ENCODE measurements around the gene METTL13.

METTL13 gene

DNA sequence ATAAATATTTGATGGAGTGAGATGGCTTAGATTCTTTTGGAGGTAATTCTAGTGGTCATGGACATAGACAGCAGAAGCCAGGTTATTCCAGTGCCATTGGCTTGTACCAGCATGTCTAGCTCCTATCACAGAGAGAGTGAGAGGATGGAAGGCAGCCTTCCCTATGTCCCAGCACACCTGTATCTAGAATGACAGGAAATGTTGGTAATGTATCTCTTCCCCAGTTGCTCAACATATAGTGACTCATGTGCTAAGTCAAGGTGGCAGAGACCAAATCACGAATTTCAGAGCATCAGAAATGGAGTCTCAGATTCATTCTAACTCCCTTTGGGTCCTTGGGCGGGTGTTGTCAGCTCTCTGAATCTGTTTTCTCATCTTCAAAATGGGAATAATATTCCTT is 28.4 kb downstream of the METTL13 start:
- Histone ChIP-seq H3K79me2 (ENCODE audit: low read length) (no peaks in the 10 kb centered on the region), H4K20me1 (ENCODE audit: insufficient read depth, low read length) (no peaks in the 10 kb centered on the region), H3K4me3 (ENCODE audit: low read length) (no peak overlapping the region), H3K9me2 (replicated peaks; ENCODE audit: insufficient read depth, low read length) (no peaks in the 10 kb centered on the region), H3K36me3 (replicated peaks; ENCODE audit: insufficient read depth, low read length) (no peaks in the 10 kb centered on the region), H3K9ac (ENCODE audit: low read length) (no peak overlapping the region), H3K27ac (ENCODE audit: low read length) (no peak overlapping the region), H3K4me2 (ENCODE audit: low read depth, low read length) (no peak overlapping the region), H3K27me3 (replicated peaks; ENCODE audit: insufficient read depth, low read length) (no peaks in the 10 kb centered on the region), H3K4me1 (ENCODE audit: low read length) (peaks cover 7% of the 10 kb centered on the region), H3K9me3 (replicated peaks; ENCODE audit: insufficient read depth, low read length) (no peaks in the 10 kb centered on the region), H3F3A (ENCODE audit: insufficient read depth, low read length) (no peaks in the 10 kb centered on the region), H2AFZ (ENCODE audit: low read length) (no peak overlapping the region)
- no peak for DNase-seq
- TF ChIP-seq EZH2 (optimal IDR thresholded peaks at IDR 0.05; ENCODE audit: low read depth, low read length) (no peak), EZH2phosphoT487 (IDR thresholded peaks at IDR 0.05; ENCODE audit: low read length) (no peak)
- TF ChIP-seq, protein P1, sequence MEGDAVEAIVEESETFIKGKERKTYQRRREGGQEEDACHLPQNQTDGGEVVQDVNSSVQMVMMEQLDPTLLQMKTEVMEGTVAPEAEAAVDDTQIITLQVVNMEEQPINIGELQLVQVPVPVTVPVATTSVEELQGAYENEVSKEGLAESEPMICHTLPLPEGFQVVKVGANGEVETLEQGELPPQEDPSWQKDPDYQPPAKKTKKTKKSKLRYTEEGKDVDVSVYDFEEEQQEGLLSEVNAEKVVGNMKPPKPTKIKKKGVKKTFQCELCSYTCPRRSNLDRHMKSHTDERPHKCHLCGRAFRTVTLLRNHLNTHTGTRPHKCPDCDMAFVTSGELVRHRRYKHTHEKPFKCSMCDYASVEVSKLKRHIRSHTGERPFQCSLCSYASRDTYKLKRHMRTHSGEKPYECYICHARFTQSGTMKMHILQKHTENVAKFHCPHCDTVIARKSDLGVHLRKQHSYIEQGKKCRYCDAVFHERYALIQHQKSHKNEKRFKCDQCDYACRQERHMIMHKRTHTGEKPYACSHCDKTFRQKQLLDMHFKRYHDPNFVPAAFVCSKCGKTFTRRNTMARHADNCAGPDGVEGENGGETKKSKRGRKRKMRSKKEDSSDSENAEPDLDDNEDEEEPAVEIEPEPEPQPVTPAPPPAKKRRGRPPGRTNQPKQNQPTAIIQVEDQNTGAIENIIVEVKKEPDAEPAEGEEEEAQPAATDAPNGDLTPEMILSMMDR (IDR thresholded peaks at IDR 0.05; ENCODE audit: low read length) = no peak

GRCh38 chr1:171811672-171812071 is 30.2 kb downstream of the METTL13 start:
- H3K4me2 ChIP-seq (ENCODE audit: low read depth, low read length) = no peak overlapping the region
- H3F3A ChIP-seq (ENCODE audit: insufficient read depth, low read length) = no peaks in the 10 kb centered on the region
- no peaks in the 10 kb centered on the region for H3K9me3 ChIP-seq (replicated peaks; ENCODE audit: insufficient read depth, low read length)
- DNase-seq = no peak
- no peaks in the 10 kb centered on the region for H4K20me1 ChIP-seq (ENCODE audit: insufficient read depth, low read length)
- H3K9ac ChIP-seq (ENCODE audit: low read length) = no peak overlapping the region
- no peaks in the 10 kb centered on the region for H3K79me2 ChIP-seq (ENCODE audit: low read length)
- H2AFZ ChIP-seq (ENCODE audit: low read length) = no peak overlapping the region
- no peaks in the 10 kb centered on the region for H3K4me1 ChIP-seq (ENCODE audit: low read length)
- no peaks in the 10 kb centered on the region for H3K27me3 ChIP-seq (replicated peaks; ENCODE audit: insufficient read depth, low read length)
- no peaks in the 10 kb centered on the region for H3K36me3 ChIP-seq (replicated peaks; ENCODE audit: insufficient read depth, low read length)
- H3K9me2 ChIP-seq (replicated peaks; ENCODE audit: insufficient read depth, low read length) = no peaks in the 10 kb centered on the region
- TF ChIP-seq, protein P1 (IDR thresholded peaks at IDR 0.05; ENCODE audit: low read length) = no peak
- TF ChIP-seq EZH2phosphoT487 (IDR thresholded peaks at IDR 0.05; ENCODE audit: low read length) (no peak), EZH2 (optimal IDR thresholded peaks at IDR 0.05; ENCODE audit: low read depth, low read length) (no peak)
- H3K27ac ChIP-seq (ENCODE audit: low read length) = no peak overlapping the region
- H3K4me3 ChIP-seq (ENCODE audit: low read length) = no peak overlapping the region

GRCh38 chr1:171814692-171815091 is 33.2 kb downstream of the METTL13 start:
- no peaks in the 10 kb centered on the region for H3K9me2 ChIP-seq (replicated peaks; ENCODE audit: insufficient read depth, low read length)
- no peak overlapping the region for H3K4me3 ChIP-seq (ENCODE audit: low read length)
- no peak for DNase-seq
- no peaks in the 10 kb centered on the region for H3K36me3 ChIP-seq (replicated peaks; ENCODE audit: insufficient read depth, low read length)
- no peaks in the 10 kb centered on the region for H4K20me1 ChIP-seq (ENCODE audit: insufficient read depth, low read length)
- no peaks in the 10 kb centered on the region for H3K79me2 ChIP-seq (ENCODE audit: low read length)
- no peaks in the 10 kb centered on the region for H3F3A ChIP-seq (ENCODE audit: insufficient read depth, low read length)
- H3K27ac ChIP-seq (ENCODE audit: low read length) = no peak overlapping the region
- H3K4me2 ChIP-seq (ENCODE audit: low read depth, low read length) = no peak overlapping the region
- H3K4me1 ChIP-seq (ENCODE audit: low read length) = no peaks in the 10 kb centered on the region
- TF ChIP-seq EZH2 (optimal IDR thresholded peaks at IDR 0.05; ENCODE audit: low read depth, low read length) (no peak), EZH2phosphoT487 (IDR thresholded peaks at IDR 0.05; ENCODE audit: low read length) (no peak)
- TF ChIP-seq, protein P1 (IDR thresholded peaks at IDR 0.05; ENCODE audit: low read length) = no peak
- no peak overlapping the region for H2AFZ ChIP-seq (ENCODE audit: low read length)
- H3K9me3 ChIP-seq (replicated peaks; ENCODE audit: insufficient read depth, low read length) = no peaks in the 10 kb centered on the region
- H3K9ac ChIP-seq (ENCODE audit: low read length) = no peak overlapping the region
- no peaks in the 10 kb centered on the region for H3K27me3 ChIP-seq (replicated peaks; ENCODE audit: insufficient read depth, low read length)
